Astrocyte of the spinal cord (primary cell): ENCODE results near the gene XYLT2.

Source experiments
- DNase-seq: peaks from one replicate; pipeline ENCODE4 v3.0.0; 2011; ENCODE audit warnings: low read depth, low spot score
- H3K4me3 ChIP-seq: 2 replicates; pipeline ENCODE4 v1.5.1; 2011; ENCODE audit warnings: low read depth, mild to moderate bottlenecking, low read length, moderate library complexity
- in situ Hi-C: cut with HindIII; loops from 2 replicates; pipeline ENCODE4 v1.10.0; 2017; ENCODE audit warnings: low sequenced_read_pairs
- TF ChIP-seq, protein P1 (sequence below): IDR thresholded peaks from 2 replicates; pipeline ENCODE4 v1.5.1; 2012; ENCODE audit warnings: low read depth, mild to moderate bottlenecking, low read length, inconsistent platforms

Gene XYLT2

DNA sequence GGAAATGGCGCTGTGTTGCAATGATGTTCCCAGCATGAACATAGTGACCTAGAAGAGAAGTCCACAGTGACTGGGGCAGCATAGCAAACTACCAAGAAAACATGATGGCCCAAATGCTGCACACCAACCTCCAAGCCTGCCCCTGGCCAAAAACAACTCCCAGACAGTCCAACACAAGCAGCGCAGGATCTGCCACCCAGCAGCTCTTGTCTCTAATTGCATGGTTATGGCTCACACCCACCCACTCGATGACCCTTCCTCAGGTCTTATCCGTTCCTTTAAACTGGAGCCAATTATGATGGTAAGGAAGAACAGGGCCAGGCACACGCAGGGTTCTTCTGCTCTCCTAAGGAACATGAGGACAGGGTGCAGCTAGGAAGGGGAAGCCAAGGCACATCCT, 24.1 kb downstream of the XYLT2 start:
- TF ChIP-seq, protein P1, sequence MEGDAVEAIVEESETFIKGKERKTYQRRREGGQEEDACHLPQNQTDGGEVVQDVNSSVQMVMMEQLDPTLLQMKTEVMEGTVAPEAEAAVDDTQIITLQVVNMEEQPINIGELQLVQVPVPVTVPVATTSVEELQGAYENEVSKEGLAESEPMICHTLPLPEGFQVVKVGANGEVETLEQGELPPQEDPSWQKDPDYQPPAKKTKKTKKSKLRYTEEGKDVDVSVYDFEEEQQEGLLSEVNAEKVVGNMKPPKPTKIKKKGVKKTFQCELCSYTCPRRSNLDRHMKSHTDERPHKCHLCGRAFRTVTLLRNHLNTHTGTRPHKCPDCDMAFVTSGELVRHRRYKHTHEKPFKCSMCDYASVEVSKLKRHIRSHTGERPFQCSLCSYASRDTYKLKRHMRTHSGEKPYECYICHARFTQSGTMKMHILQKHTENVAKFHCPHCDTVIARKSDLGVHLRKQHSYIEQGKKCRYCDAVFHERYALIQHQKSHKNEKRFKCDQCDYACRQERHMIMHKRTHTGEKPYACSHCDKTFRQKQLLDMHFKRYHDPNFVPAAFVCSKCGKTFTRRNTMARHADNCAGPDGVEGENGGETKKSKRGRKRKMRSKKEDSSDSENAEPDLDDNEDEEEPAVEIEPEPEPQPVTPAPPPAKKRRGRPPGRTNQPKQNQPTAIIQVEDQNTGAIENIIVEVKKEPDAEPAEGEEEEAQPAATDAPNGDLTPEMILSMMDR = no peak
- in situ Hi-C loops = no loop called here
- no peak for DNase-seq
- no peak overlapping the region for H3K4me3 ChIP-seq

GRCh38 chr17:50371526-50371925, 25.6 kb downstream of the XYLT2 start:
- in situ Hi-C loops = no loop called here
- H3K4me3 ChIP-seq = no peak overlapping the region
- TF ChIP-seq, protein P1 = no peak
- DNase-seq = no peak

- no peak for DNase-seq
- H3K4me3 ChIP-seq = peak overlapping the region; percentile 96
- TF ChIP-seq, protein P1 = no peak
- in situ Hi-C loops = no loop called here
These were observed 26.4 kb downstream of the XYLT2 start for GRCh38 chr17:50372222-50372757.

GRCh38 chr17:50372758-50373556, 27.0 kb downstream of the XYLT2 start, which contains the start of the genes EME1 and MRPL27:
Gene EME1, plus strand, starts transcription at chr17:50373229. Its CDS starts 1,980 bp downstream, at chr17:50375209.
Gene MRPL27, minus strand, starts transcription at chr17:50373184. Its CDS starts 14 bp downstream, at chr17:50373170.
- peak; percentile 88 for DNase-seq
- in situ Hi-C loops = no loop called here
- TF ChIP-seq, protein P1 = no peak
- H3K4me3 ChIP-seq = peak within 1 kb of the TSS; percentile 96

DNA sequence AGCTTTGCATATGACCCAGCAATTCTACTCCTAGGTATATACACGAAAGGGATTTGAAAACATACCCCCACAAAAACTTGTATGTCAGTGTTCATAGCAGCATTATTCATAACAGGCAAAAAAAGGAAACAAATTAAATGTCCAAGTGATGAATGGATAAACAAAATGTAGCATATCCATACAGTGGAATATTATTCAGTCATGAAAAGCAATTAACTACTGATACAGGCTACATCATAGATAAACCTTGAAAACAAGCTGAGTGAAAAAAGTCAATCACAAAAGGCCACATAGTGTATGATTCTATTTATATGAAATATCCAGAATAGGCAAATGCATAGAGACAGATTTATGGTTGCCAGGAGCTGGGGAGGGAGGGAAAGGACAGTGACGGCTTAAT, 27.8 kb downstream of the XYLT2 start:
- no peak for DNase-seq
- peak overlapping the region; percentile 96 for H3K4me3 ChIP-seq
- TF ChIP-seq, protein P1 = no peak
- in situ Hi-C loops = no loop called here

GRCh38 chr17:50375858-50376538, 30.1 kb downstream of the XYLT2 start:
- DNase-seq = no peak
- in situ Hi-C loops = no loop called here
- no peak overlapping the region for H3K4me3 ChIP-seq
- TF ChIP-seq, protein P1 = no peak
